ENCODE data around the gene ERMARD. TPM values are rescaled to one million over a fixed set of nuclear protein-coding genes. Genes with fewer than 3 reads are reported as not detected.

The ERMARD gene
- total RNA-seq, 4 donors from 2014 or later: 10.3 to 21.4 (median 17.6) TPM

DNA sequence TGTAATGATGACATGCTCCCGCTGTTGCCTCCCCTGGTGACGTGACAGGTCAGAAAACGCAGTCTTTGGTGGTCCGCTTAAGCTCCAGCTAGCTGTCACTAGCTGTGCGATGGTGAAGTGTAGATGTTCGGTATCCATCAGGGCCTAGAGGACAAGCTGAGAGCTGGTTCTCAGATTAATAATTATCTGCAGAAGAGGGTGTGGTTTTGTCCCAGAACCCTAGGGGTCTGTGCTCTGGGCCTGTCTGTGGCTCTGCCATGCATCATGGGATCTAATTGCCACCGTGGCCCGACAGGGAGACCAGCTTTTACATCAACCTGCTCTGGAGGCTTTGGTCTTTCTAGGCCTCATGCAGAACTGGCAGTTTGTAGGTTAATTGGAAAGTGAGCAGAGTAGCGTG is 34.1 kb downstream of the ERMARD start:
- intact Hi-C loops (cut with DNase I): no loop called here
- Histone ChIP-seq H3K9me3 (no peaks in the 10 kb centered on the region), H3K36me3 (peaks cover 0 to 23% (median 0%) of the 10 kb centered on the region in 3 donors), H3K4me3 (no peak overlapping the region), H3K4me1 (peaks cover 0 to 15% (median 3%) of the 10 kb centered on the region in 3 donors), H3K27me3 (peaks cover 0 to 6% (median 0%) of the 10 kb centered on the region in 4 donors), H3K27ac (no peak overlapping the region)
- DNase-seq: no peak
- TF ChIP-seq, protein P1, sequence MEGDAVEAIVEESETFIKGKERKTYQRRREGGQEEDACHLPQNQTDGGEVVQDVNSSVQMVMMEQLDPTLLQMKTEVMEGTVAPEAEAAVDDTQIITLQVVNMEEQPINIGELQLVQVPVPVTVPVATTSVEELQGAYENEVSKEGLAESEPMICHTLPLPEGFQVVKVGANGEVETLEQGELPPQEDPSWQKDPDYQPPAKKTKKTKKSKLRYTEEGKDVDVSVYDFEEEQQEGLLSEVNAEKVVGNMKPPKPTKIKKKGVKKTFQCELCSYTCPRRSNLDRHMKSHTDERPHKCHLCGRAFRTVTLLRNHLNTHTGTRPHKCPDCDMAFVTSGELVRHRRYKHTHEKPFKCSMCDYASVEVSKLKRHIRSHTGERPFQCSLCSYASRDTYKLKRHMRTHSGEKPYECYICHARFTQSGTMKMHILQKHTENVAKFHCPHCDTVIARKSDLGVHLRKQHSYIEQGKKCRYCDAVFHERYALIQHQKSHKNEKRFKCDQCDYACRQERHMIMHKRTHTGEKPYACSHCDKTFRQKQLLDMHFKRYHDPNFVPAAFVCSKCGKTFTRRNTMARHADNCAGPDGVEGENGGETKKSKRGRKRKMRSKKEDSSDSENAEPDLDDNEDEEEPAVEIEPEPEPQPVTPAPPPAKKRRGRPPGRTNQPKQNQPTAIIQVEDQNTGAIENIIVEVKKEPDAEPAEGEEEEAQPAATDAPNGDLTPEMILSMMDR (IDR thresholded peaks at IDR 0.05): no peak
- TF ChIP-seq POLR2A (IDR thresholded peaks at IDR 0.05): no peak
- WGBS, 2 donors: 97 to 98% methylated on average over 6 to 9 of the region's 9 CpGs

- Histone ChIP-seq H3K4me1 (peaks cover 0 to 23% (median 3%) of the 10 kb centered on the region in 3 donors), H3K27me3 (peaks cover 0 to 6% (median 0%) of the 10 kb centered on the region in 4 donors), H3K4me3 (no peak overlapping the region), H3K27ac (no peak overlapping the region), H3K36me3 (peaks cover 0 to 17% (median 0%) of the 10 kb centered on the region in 3 donors), H3K9me3 (no peaks in the 10 kb centered on the region)
- intact Hi-C loops (cut with DNase I): no loop called here
- no peak for TF ChIP-seq POLR2A (IDR thresholded peaks at IDR 0.05)
- TF ChIP-seq, protein P1 (IDR thresholded peaks at IDR 0.05): no peak
- WGBS, 2 donors: 73 to 81% methylated on average over 3 to 5 of the region's 5 CpGs
- DNase-seq: no peak
Observed at GRCh38 chr6:169786349-169786748, 34.9 kb downstream of the ERMARD start.

DNA sequence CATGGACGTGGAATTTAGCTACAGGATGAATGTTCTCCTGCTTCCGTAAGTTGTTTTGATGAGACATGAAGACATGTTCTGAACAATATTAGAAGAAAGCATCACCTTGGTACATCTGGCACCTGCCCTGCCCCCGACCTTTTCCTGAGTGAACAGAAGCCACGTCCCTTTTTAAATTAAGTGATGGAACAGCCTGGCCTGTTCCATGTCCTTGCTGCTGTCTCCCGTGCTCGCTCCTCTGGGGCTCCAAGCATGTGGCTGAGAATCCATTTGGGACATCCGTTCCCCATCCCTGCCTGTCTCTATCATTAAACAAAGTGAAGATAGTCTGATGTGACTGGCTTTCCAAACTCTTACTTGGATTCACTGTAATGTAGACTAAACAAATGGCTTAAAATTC is 36.4 kb downstream of the ERMARD start:
- Histone ChIP-seq H3K9me3 (no peaks in the 10 kb centered on the region), H3K27ac (no peak overlapping the region), H3K4me3 (no peak overlapping the region), H3K27me3 (peaks cover 0 to 6% (median 0%) of the 10 kb centered on the region in 4 donors), H3K36me3 (peaks cover 0 to 14% (median 0%) of the 10 kb centered on the region in 3 donors), H3K4me1 (peaks cover 0 to 23% (median 3%) of the 10 kb centered on the region in 3 donors)
- intact Hi-C loops (cut with DNase I): no loop called here
- TF ChIP-seq POLR2A (IDR thresholded peaks at IDR 0.05): no peak
- TF ChIP-seq, protein P1 (IDR thresholded peaks at IDR 0.05): no peak
- WGBS, 2 donors: 79 to 83% methylated on average over 7 of the region's 7 CpGs
- no peak for DNase-seq

DNA sequence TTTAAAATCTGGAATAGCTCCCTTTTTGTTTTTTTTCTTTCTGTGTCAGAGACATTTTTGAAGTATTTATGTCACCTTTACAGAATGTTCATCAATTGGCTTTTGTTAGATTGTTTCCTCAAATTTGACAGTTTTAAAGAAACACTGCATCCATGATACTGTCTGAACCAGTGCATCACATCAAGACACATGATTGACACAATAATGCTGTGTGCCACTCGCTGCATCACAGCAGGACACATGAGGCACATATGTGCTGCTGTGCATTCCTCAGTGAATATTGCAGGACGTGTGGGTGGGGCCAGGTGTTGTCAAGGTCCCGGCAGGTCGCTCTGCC is 37.4 kb downstream of the ERMARD start:
- H3K27me3 ChIP-seq: peaks cover 0 to 6% (median 0%) of the 10 kb centered on the region in 4 donors
- no peak overlapping the region for H3K27ac ChIP-seq
- TF ChIP-seq, protein P1 (IDR thresholded peaks at IDR 0.05): no peak
- TF ChIP-seq POLR2A (IDR thresholded peaks at IDR 0.05): no peak
- no peak for DNase-seq
- WGBS, 2 donors: 64% methylated on average over 4 of the region's 4 CpGs
- H3K4me1 ChIP-seq: peaks cover 0 to 23% (median 0%) of the 10 kb centered on the region in 3 donors
- H3K9me3 ChIP-seq: no peaks in the 10 kb centered on the region
- H3K36me3 ChIP-seq: peaks cover 0 to 4% (median 0%) of the 10 kb centered on the region in 3 donors
- intact Hi-C loops (cut with DNase I): no loop called here
- H3K4me3 ChIP-seq: no peak overlapping the region

DNA sequence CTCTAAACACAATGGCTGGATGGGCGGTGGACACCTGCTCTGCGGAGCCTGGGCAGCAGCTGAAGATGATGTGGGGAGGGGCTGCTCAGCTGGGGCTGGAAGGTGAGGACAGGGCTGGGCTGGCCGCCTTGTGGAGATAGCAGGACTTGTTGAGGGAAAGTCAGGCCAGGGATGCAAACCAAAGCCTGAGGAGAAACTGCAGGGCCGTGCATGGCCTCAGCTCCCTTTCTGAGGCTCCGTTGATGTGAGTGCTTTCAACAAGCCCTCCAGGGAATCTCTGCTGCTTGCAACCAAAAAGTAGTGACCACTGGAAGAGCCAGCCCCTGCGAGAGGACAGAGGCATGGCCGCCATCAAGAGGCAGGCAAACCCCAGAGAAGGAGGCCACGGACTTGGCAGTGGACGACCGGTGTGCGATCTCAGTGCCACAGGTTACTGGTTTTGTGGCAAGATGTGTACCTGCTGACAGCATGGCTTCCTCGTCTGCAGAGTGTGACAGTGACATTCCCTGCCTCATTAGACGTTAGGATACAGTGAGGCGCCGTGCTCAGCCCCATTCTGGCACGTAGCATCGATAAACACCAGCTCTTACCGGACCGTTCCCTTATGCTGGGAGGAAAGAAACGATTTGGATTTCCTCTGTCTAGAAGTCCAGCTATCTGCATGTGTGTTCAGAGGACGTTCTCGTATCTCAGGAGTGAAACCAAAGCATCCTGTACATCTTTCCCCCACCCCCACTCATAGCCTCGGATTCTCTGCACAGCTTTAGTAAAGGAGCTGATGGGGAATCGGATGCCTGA is 37.9 kb downstream of the ERMARD start:
- intact Hi-C loops (cut with DNase I): no loop called here
- TF ChIP-seq, protein P1 (IDR thresholded peaks at IDR 0.05): no peak
- TF ChIP-seq POLR2A (IDR thresholded peaks at IDR 0.05): no peak
- Histone ChIP-seq H3K4me3 (peak overlapping the region; percentile 14 to 66 (median 42)), H3K27me3 (peaks cover 0 to 6% (median 0%) of the 10 kb centered on the region in 4 donors), H3K4me1 (peaks cover 0 to 23% (median 0%) of the 10 kb centered on the region in 3 donors), H3K9me3 (no peaks in the 10 kb centered on the region), H3K27ac (peak overlapping the region in 3 of 4 donors; percentile 65 to 86 (median 84)), H3K36me3 (no peaks in the 10 kb centered on the region)
- no peak for DNase-seq
- WGBS, 2 donors: 64 to 69% methylated on average over 12 to 24 of the region's 24 CpGs

All from esophagus squamous epithelium (tissue), 5 donors.